NCI-H345 treated with DMSO at 0.1 percent for 48 hours (cell line): ENCODE results near the gene ALDH1L2.

Source experiments
- DNase-seq: peaks from one replicate; lab custom pipeline; 2025; ENCODE audit not compliant: unreplicated experiment; lab: John Stamatoyannopoulos, UW

Gene ALDH1L2

GRCh38 chr12:105085501-105085900 lies 1.2 kb upstream of the ALDH1L2 start:
- DNase-seq = no peak

GRCh38 chr12:105083551-105084105 lies 630 bp downstream of the ALDH1L2 start:
- DNase-seq = no peak

- DNase-seq = no peak
Observed at GRCh38 chr12:105083031-105083430, 1.2 kb downstream of the ALDH1L2 start.

DNA sequence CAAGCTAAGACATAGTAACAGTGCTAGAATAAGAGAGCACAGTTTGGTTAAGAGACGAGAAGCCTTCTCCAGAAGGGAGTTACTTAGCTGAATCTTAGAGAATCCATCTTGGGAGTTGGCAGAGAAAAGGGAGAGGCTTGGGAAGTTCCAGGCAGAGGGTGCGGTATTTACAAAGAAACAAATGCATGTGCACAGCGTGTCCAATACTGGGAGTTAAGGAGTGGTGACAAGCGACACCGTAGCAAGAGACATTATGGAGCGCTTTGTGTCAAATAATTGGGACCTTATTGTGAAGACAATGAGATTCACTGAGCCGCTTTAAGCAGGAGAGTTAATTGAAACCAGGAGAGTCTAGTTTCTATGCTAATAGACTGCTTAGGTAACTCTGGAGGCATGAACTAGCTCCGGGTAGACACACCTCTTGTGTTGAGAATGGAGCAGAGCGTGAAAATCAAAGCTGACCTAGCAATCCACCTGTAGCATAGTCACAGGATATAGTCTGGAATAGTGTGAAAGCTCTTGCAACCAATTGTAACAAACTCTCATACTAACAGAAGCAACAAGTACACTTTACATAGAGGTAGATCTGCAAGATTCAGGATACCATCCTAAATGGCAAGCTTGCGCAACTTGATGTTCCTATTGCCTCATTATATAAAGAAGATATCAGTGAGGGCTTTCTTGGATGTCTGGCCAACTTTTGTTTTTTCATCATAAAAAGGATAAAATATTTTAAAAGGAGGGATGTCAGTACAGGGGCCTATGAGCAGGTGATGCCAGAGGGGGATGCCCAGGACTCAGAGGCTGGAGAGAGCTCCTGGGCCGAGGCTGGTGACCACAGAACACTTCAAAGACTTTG lies 5.3 kb downstream of the ALDH1L2 start:
- no peak for DNase-seq

DNA sequence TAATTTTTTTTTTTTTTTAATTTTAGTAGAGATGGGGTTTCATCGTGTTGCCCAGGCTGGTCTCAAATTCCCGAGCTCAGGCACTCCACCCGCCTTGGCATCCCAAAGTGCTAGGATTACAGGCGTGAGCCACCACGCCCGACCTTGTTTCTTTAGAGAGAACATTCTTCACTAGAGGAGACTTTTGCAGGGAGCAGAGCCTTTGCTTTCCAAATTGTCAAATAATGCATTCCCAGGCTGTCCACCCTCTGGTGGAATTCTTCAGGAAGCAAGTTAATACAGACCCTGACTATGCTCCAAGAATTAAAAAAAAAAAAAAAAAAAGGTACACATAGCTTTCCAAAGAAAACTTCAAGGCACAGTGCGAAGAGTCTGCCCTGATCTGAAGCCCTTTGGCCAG lies 6.8 kb downstream of the ALDH1L2 start:
- DNase-seq = no peak

GRCh38 chr12:105076913-105077312 lies 7.3 kb downstream of the ALDH1L2 start:
- DNase-seq = no peak

DNA sequence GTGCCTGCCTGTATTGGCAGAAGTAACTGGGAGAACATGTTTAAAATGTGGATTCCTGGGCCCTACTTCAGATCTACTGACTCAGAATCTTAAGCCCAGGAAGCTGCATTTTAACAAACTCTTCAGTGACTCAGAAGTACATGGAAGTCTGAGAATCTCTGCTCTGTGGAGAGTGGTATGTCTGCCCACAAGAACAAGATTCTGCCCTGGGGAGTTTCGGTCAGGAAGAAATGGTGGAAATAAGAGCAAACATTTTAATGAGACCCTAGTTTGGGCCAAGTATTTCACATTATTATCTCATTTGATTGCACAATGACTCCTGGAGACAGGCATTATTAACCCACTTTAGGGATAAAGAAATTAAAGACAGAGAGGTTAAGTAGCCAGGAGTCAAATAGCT lies 8.2 kb downstream of the ALDH1L2 start:
- DNase-seq = no peak

- DNase-seq = no peak
Observed at GRCh38 chr12:105072888-105073488, 11.3 kb downstream of the ALDH1L2 start.

DNA sequence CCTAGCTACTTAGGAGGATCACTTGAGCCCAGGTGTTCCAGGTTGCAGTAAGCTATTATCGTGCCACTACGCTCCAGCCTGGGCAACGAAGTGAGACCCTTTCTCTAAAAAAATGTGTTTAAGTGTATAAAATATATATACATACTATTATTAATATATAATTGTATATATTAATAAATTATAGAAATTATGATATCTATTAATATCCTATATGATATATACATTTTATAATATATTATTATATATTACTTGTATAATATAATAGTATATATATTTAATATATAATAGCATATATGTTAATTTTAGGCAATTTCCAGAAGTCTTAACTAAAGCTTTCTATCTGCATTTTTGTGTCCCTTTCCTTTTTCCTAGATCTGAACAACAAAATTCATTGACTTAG lies 12.3 kb downstream of the ALDH1L2 start:
- no peak for DNase-seq

- DNase-seq = no peak
Observed at GRCh38 chr12:105069936-105070702, 14.1 kb downstream of the ALDH1L2 start.

DNA sequence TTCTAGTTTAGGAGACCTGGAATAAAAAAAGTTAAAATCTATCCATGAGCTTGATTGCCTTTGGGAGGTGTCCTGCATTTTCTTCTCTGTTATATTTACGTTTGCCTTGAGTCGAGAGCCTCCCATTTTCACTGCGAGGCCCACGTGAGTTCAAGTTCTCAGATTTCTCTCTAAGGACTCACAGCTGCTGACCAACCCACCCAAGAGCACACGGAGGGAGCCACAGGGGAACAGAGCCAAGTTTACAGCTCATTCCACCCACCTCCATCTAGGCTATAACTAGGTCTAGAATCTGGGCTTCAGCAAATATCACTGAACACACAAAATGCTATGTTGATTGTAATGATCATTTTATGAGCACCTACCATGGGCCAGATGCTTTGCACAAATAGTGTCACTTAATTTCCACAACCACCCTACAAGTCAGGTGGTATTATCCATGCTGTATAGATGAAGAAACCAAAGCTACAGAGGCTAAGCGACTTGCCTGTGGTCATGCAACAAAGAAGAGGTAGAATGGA lies 16.7 kb downstream of the ALDH1L2 start:
- no peak for DNase-seq

DNA sequence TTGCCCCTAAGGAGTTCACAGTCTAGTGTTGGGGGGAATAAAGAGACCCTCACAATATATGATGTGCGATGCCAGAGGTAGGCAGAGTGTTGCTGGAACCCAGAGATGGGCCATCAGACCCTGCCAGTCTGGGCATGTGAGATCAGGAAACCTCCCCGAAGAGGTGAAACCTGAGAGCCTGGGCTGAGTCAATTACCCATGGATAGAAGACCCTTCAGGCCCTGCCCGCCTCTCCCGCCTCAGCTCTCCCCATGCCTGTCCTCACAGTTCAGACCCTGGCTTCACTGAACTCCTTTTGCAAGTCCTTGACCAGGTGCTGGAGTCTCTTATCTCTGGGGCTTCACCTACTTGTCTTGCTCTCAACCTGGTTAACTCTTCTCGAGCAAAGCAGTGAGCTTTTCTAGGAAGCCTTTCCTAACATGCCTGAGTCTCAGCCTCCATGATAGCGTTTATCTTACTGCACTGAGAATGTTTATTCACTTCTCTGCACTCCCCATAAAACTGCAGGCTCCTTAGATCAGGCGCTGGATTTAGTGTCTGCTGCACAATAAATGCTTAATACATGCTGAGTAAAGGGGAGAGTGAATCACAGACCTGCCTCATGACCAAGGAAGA lies 19.6 kb downstream of the ALDH1L2 start:
- no peak for DNase-seq

- DNase-seq = no peak
Observed at GRCh38 chr12:105060715-105061378, 23.4 kb downstream of the ALDH1L2 start.

- no peak for DNase-seq
Observed at GRCh38 chr12:105057174-105057573, 27.1 kb downstream of the ALDH1L2 start.

GRCh38 chr12:105053116-105053572 lies 31.1 kb downstream of the ALDH1L2 start:
- DNase-seq = peak; percentile 58

GRCh38 chr12:105051981-105052380 lies 32.3 kb downstream of the ALDH1L2 start:
- no peak for DNase-seq

- DNase-seq = no peak
Observed at GRCh38 chr12:105048315-105048714, 35.9 kb downstream of the ALDH1L2 start.

DNA sequence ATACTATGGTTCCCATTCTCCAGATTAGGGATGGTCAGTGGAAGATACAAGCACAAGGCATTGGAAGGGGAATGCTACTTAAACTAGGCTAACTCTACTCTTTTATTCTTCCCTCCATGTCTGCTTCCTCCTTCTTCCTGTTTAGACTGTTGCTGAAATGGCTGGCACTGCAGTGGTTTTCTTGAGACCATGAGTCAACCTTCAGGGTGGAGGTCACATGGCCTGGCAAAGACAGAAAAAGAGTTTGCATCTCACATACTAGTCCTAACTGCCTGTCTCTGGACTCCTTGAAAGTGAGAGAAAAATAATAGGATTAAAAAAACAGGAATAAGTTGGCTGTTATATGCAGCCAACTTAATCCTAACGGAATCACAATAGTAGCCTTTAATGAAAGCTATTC lies 37.0 kb downstream of the ALDH1L2 start:
- no peak for DNase-seq

GRCh38 chr12:105041186-105041585 lies 43.1 kb downstream of the ALDH1L2 start:
- no peak for DNase-seq

DNA sequence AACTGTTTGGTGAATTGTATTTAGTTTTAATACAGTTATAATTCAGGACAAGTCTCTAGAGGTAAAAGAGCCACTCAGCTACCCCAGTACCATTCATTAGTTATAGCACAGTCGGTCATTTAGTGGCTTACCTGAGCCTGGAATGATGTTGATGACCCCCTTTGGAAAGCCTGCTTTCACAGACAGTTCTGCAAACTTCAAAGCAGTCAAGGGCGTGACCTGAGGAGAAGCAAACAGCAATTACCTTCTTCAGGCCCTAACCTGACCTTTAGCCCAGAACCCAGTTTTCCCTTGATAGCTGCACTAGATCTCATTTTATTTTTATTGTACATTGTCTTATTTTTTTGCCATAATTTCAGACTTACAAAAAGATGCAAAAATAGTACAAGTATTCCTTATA lies 43.8 kb downstream of the ALDH1L2 start:
- no peak for DNase-seq
